ENCODE data around the gene MAN1A2.

MAN1A2 gene

DNA sequence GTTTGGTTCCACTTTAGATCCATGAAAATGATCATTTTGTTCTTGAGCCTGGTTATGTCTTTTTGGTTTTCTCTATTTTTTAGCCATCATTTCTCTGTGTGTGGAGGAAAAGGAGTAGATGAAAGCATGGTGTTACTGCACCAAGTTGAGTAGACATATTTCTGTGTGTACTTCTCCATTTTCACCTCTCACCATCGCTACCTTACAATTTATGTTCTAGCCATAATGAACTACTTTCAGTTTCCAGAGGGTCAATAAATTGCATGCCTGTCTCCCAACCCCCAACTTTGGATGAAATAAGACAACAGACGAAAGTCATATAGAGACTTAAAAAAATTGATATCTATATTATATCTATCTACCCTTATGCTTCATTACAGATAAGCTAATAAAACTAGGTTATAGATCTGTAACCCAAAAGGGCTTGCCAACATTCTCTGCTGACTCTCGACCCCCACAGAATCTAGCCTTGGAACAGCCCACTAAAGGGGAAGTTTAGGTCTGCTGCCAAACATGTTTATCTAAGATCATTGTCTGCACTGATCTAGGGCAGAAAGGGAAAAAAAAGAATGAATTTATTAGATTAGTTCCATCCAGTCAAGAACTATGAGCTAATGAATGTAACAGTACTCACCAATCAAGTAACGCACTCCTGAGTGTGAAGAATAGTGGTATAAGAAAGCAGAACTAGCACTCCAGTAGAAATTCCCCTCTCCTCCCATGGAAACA lies 7.5 kb upstream of the MAN1A2 start:
- H4K20me1 ChIP-seq: no peaks in the 10 kb centered on the region
- no peak overlapping the region for H3K4me2 ChIP-seq
- no peak for TF ChIP-seq Cebpa-rat (IDR thresholded peaks at IDR 0.05)
- H3K27ac ChIP-seq: no peak overlapping the region
- H3K27me3 ChIP-seq: no peaks in the 10 kb centered on the region
- no peak overlapping the region for H3K4me3 ChIP-seq
- no peaks in the 10 kb centered on the region for H3K36me3 ChIP-seq
- peaks cover 0 to 6% (median 0%) of the 10 kb centered on the region in 10 experiments; a peak in 1 of 20 replicates for H3K4me1 ChIP-seq
- no peak overlapping the region for H3K9ac ChIP-seq
- H3K9me3 ChIP-seq (replicated peaks in 1 of 11): peaks cover 0 to 7% (median 0%) of the 10 kb centered on the region in 11 experiments; a peak in 1 of 22 replicates

DNA sequence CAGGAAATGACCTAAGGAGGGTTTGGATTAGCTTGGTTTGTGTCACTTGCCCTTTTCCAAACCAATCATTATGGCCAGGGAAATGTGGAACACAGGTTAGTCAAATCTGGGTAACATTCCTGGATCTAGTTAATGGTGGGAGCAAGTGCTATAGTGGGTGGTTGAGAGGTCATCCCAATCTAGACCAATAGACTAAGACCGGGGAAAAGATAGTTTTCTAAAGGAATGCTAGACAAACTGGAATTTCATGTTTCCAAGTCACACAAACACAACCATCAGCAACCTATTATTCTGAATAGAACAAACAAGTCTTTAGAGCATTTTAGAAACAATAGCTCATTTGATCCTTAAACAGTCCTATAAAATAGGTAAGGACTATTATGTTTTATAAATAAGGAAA lies 4.3 kb upstream of the MAN1A2 start:
- Histone ChIP-seq H3K4me2 (no peak overlapping the region), H3K4me1 (peaks cover 10 to 14% (median 12%) of the 10 kb centered on the region in 10 experiments), H3K9ac (no peak overlapping the region), H4K20me1 (peaks cover 0 to 7% (median 4%) of the 10 kb centered on the region in 11 experiments; a peak in 14 of 22 replicates), H3K4me3 (no peak overlapping the region), H3K36me3 (no peaks in the 10 kb centered on the region), H3K27me3 (no peaks in the 10 kb centered on the region), H3K9me3 (replicated peaks in 1 of 11) (peaks cover 0 to 7% (median 0%) of the 10 kb centered on the region in 11 experiments; a peak in 1 of 22 replicates), H3K27ac (no peak overlapping the region)
- no peak for TF ChIP-seq Cebpa-rat (IDR thresholded peaks at IDR 0.05)

DNA sequence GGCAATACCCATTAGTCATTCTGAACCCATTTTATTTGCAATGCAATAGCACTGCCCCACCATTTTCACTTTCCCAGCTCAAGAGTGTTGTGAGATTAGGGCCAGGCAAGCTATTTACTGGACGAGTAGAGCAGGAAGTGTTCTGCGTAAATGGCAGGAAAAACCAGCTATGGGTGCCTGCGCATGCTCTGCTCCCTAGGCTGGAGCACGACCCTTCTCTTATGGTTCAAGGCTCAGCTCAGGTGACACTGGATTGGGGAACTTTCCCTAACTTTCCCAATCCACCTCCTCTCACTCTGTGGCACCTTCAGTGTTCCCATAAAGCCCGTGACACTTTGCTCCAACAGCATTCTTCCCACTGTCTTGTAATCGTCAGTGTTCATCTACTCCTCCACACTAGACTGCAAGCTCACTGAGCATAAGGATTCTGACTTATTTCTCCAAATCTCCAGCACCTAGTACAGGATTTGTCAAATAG lies 3.6 kb upstream of the MAN1A2 start:
- H3K27ac ChIP-seq: no peak overlapping the region

DNA sequence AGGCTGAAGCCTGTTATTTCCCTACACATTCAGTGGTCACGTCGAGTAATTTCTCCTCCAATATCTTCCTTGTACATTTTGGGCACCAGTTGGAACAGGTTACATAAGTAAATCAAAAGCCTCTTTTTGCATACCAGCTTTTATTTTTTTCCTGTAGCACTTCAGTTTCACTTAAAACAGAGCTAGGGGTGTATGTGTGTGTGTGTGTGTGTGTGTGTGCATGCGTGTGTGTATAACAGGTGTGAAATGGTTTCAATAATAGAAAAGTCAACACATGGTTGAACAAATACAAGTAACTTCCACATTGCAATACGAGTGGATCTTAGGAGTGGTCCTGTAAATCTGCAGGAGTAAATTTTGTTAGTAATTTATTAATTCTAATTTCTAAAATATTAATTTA lies 3.0 kb upstream of the MAN1A2 start:
- Histone ChIP-seq H4K20me1 (peaks cover 2 to 20% (median 16%) of the 10 kb centered on the region in 11 experiments; a peak in 19 of 22 replicates), H3K4me1 (peaks cover 10 to 18% (median 12%) of the 10 kb centered on the region in 10 experiments), H3K9ac (no peak overlapping the region), H3K4me2 (no peak overlapping the region), H3K36me3 (no peaks in the 10 kb centered on the region), H3K4me3 (no peak overlapping the region), H3K27me3 (no peaks in the 10 kb centered on the region), H3K27ac (no peak overlapping the region), H3K9me3 (replicated peaks in 1 of 11) (0 out of 22 replicates have a peak, but pooled peaks cover 0 to 7% (median 0%) of the 10 kb centered on the region in 11 experiments)
- no peak for TF ChIP-seq Cebpa-rat (IDR thresholded peaks at IDR 0.05)

More for the DNA sequence above, 3.6 kb upstream of the MAN1A2 start:
- Histone ChIP-seq H3K4me2 (no peak overlapping the region), H3K4me3 (no peak overlapping the region), H3K9ac (no peak overlapping the region), H4K20me1 (peaks cover 0 to 13% (median 10%) of the 10 kb centered on the region in 11 experiments; a peak in 16 of 22 replicates), H3K9me3 (replicated peaks in 1 of 11) (0 out of 22 replicates have a peak, but pooled peaks cover 0 to 7% (median 0%) of the 10 kb centered on the region in 11 experiments), H3K27me3 (no peaks in the 10 kb centered on the region), H3K4me1 (peaks cover 10 to 14% (median 12%) of the 10 kb centered on the region in 10 experiments), H3K36me3 (no peaks in the 10 kb centered on the region)
- TF ChIP-seq Cebpa-rat (IDR thresholded peaks at IDR 0.05): no peak

DNA sequence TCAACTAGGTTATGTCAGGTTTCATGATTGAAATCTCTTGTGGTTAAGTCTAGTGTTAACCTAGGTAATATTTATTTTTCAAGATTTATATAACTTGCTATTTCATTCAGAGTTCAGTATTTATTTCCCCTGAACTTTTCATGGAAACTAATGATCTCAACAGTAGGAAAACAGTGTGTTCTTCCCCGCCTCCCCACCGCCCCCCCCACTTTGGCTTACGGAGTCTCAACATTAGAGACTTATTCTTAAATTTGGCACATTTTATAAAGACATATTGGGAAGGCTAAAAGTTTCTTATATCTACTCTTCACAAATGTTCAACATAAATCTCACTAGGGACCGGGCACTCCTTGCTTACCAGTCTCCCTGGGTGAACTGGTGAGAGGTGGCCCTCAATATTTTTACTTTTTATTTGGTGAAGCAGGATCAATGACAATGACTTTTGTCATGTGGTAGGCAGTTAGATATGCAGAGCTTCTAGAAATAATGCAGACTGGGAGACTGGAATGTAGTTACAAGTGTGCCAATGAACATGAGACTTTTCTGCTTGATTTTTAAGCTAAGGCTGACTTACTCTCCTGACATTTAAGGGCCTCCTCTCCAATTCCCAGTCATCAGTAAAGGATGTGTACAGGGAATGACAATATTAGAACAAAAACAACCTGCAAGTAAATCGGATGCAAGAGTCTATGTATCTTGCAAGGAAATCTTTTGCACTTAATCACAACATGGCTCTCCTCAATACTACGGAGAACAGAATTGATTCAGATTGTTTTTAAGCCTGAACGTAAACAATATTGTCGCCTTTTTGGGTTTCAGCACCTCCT lies 1.7 kb upstream of the MAN1A2 start:
- Histone ChIP-seq H3K4me1 (peaks cover 8 to 31% (median 18%) of the 10 kb centered on the region in 10 experiments), H4K20me1 (peaks cover 4 to 33% (median 29%) of the 10 kb centered on the region in 11 experiments; a peak in 20 of 22 replicates), H3K9me3 (replicated peaks in 1 of 11) (0 out of 22 replicates have a peak, but pooled peaks cover 0 to 7% (median 0%) of the 10 kb centered on the region in 11 experiments), H3K9ac (peak overlapping the region; percentile 97 to 99 (median 98)), H3K4me3 (peak overlapping the region; percentile 78 to 100 (median 92)), H3K4me2 (peak overlapping the region; percentile 79 to 98 (median 92)), H3K27ac (peak overlapping the region; percentile 96 to 99 (median 99); a peak in 21 of 22 replicates), H3K27me3 (no peaks in the 10 kb centered on the region), H3K36me3 (no peaks in the 10 kb centered on the region)
- TF ChIP-seq Cebpa-rat (IDR thresholded peaks at IDR 0.05): no peak

DNA sequence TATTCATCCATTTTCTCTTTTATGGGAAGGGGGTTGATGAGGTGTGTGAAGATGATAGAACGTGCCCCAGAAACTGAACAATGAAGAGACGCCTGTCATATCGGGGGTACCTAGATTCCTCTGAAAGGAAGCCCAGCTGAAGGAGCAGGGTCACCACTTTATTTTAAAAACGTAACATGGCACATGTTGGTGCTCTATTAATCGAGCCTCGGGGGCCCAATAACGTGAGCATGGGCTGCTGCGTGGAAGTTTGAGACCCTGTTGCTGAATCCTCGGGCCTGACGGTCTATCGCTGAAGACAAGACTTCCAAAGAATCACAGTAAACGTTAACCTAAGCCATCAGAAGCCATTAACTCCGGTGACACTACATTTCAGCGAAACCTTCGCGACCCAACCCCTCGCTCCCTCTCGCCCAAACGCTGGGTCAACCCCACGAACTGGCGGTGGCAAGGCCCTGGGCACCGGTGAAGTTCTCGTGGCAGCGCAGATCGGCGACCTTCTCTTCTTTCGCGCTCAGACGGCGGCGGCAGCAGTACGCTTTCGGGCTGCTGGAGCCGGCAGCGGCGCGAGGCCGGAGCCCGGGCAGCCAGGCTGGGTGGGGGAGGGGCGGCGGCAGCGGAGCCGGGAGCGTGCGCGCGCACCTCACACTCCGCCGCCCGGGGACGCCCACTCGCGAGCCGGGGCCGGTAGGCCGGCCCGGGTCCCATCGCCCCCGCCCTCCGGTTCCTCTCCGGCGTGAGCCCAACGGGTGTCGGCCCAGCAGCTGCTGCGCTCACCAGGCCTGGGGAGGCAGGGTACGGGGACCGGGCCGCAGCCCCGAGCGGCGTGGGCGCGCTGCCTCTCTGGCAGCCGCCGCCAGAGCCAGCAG lies 838 bp upstream of the MAN1A2 start:
- TF ChIP-seq Cebpa-rat (IDR thresholded peaks at IDR 0.05): no peak
- Histone ChIP-seq H3K9ac (peak overlapping the region; percentile 97 to 99 (median 98)), H3K9me3 (replicated peaks in 1 of 11) (0 out of 22 replicates have a peak, but pooled peaks cover 0 to 7% (median 0%) of the 10 kb centered on the region in 11 experiments), H3K36me3 (no peaks in the 10 kb centered on the region), H3K27ac (peak overlapping the region; percentile 96 to 99 (median 99)), H3K4me1 (peaks cover 11 to 40% (median 27%) of the 10 kb centered on the region in 10 experiments), H3K27me3 (no peaks in the 10 kb centered on the region), H4K20me1 (peaks cover 4 to 41% (median 37%) of the 10 kb centered on the region in 11 experiments; a peak in 20 of 22 replicates), H3K4me3 (peak overlapping the region; percentile 78 to 100 (median 92)), H3K4me2 (peak overlapping the region; percentile 79 to 98 (median 92))

DNA sequence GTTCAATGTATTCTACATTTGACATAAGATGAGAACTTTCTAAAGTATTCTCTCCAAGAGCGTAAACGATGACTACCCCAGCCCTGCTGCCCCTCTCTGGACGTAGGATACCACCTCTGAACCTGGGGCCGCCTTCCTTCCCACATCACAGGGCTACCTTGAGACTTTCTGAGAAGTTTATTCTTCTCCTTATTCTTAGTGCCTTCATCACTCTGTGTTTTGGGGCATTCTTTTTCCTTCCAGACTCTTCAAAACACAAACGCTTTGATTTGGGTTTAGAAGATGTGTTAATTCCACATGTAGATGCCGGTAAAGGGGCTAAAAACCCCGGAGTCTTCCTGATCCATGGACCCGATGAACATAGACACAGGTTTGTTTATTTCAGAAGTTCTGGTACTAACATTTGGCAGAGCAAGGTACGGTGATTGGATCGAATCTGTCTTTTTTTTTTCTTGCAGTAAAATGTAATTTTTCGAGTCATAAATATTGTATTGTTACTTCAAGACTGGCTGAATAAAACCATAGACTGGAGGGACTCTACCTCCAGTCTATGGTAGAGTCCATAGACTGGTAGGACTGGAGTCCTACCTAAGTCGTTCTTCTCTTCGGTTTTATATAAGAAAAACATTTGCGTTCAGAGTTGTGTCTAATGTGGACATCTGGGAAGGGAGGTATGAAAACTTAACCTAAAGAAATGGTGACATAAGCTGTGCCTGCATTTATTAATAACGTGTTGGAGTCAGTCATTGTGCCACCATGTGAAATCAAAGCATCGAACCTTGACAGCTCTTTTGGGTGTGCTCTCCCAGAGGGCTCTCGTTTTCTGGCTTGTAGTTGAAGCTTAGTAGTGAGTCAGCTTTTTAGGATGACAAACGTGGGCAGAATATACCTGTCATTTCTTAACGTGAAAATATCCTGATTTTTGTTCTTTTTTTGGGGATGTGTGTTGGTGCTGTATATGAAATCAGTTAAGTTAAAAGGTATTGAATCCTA lies 1.2 kb downstream of the MAN1A2 start:
- H3K9ac ChIP-seq: peak overlapping the region; percentile 97 to 99 (median 98)
- peaks cover 10 to 61% (median 49%) of the 10 kb centered on the region in 11 experiments; a peak in 20 of 22 replicates for H4K20me1 ChIP-seq
- 0 out of 22 replicates have a peak, but pooled peaks cover 0 to 3% (median 0%) of the 10 kb centered on the region in 11 experiments for H3K36me3 ChIP-seq
- peak overlapping the region; percentile 79 to 98 (median 91) for H3K4me2 ChIP-seq
- H3K9me3 ChIP-seq (replicated peaks in 1 of 11): no peaks in the 10 kb centered on the region; a peak in 1 of 22 replicates
- peak in 1 of 11 experiments; percentile 51; a peak in 1 of 22 replicates for TF ChIP-seq Cebpa-rat (IDR thresholded peaks at IDR 0.05)
- peaks cover 16 to 54% (median 36%) of the 10 kb centered on the region in 10 experiments for H3K4me1 ChIP-seq
- H3K27me3 ChIP-seq: no peaks in the 10 kb centered on the region
- peak overlapping the region; percentile 78 to 100 (median 92) for H3K4me3 ChIP-seq
- H3K27ac ChIP-seq: peak overlapping the region; percentile 96 to 99 (median 99); a peak in 20 of 22 replicates

All from BLaER1 treated with 17β-estradiol and CSF1 and Interleukin-3, amounts not matched to agents 10 nM and 100 nM (cell line).